ENCODE measurements around the gene KCTD16. TPM values are rescaled to one million over a fixed set of nuclear protein-coding genes. Genes with fewer than 3 reads are reported as not detected.

KCTD16 gene
- polyA plus RNA-seq, 1 of the 3 experiments (the other 2 are of a cell fraction) = 0.03 TPM

- WGBS (ENCODE audit: low lambda C conversion rate) = 58% methylated on average over 3 of the region's 3 CpGs
- no peaks in the 10 kb centered on the region for H3F3A ChIP-seq (replicated peaks; ENCODE audit: insufficient read depth)
- CTCF ChIA-PET = interaction anchor here (0.6 to 1.2 kb wide), 3 partner anchors 9 to 260 kb away, joined by 3 to 4 read pairs (median 3); no protein-coding TSS in a partner anchor
- no peaks in the 10 kb centered on the region for H3K36me3 ChIP-seq (replicated peaks in 1 of 2; ENCODE audit: control insufficient read depth in 1 of 2, insufficient read depth in 2 of 2, low read length in 1 of 2)
- no peaks in the 10 kb centered on the region for H3K27me3 ChIP-seq (ENCODE audit: insufficient read depth)
- peaks cover 5 to 7% of the 10 kb centered on the region in 2 experiments; a peak in 3 of 4 replicates for H3K4me1 ChIP-seq (ENCODE audit: control insufficient read depth in 1 of 2, insufficient read depth in 2 of 2, low read depth in 1 of 2, low read length in 1 of 2)
- no peaks in the 10 kb centered on the region for H3K9me2 ChIP-seq
- H3K4me3 ChIP-seq (ENCODE audit: low read depth in 2 of 2, low read length in 1 of 2) = no peak overlapping the region
- H4K20me1 ChIP-seq (ENCODE audit: insufficient read depth) = no peaks in the 10 kb centered on the region
- no peak for DNase-seq
- H3K27ac ChIP-seq (ENCODE audit: low read depth in 2 of 2, low read length in 1 of 2) = no peak overlapping the region
- H3K9me3 ChIP-seq = no peaks in the 10 kb centered on the region
- no peak overlapping the region for H3K9ac ChIP-seq
- H2AFZ ChIP-seq (ENCODE audit: low read depth) = no peak overlapping the region
- no peak overlapping the region for H3K4me2 ChIP-seq
- TF ChIP-seq ELF1 (IDR thresholded peaks at IDR 0.05) (no peak), YY1 (IDR thresholded peaks at IDR 0.05; ENCODE audit: low read depth) (no peak), MAX (IDR thresholded peaks at IDR 0.05; ENCODE audit: low read depth) (no peak)
- POLR2A ChIA-PET = no interaction called here
- H3K79me2 ChIP-seq (ENCODE audit: insufficient read depth) = no peaks in the 10 kb centered on the region
These were observed 293.0 kb downstream of the KCTD16 start for GRCh38 chr5:144463481-144464223.

GRCh38 chr5:144464306-144464705 is 293.6 kb downstream of the KCTD16 start:
- 67% methylated on average over 1 of the region's 1 CpG for WGBS (ENCODE audit: low lambda C conversion rate)
- Histone ChIP-seq H3K4me1 (ENCODE audit: control insufficient read depth in 1 of 2, insufficient read depth in 2 of 2, low read depth in 1 of 2, low read length in 1 of 2) (peaks cover 5 to 8% of the 10 kb centered on the region in 2 experiments; a peak in 3 of 4 replicates), H4K20me1 (ENCODE audit: insufficient read depth) (no peaks in the 10 kb centered on the region), H3K79me2 (ENCODE audit: insufficient read depth) (no peaks in the 10 kb centered on the region), H3K9ac (no peak overlapping the region), H3K9me3 (no peaks in the 10 kb centered on the region), H3K27ac (ENCODE audit: low read depth in 2 of 2, low read length in 1 of 2) (no peak overlapping the region), H3F3A (replicated peaks; ENCODE audit: insufficient read depth) (no peaks in the 10 kb centered on the region), H3K4me3 (ENCODE audit: low read depth in 2 of 2, low read length in 1 of 2) (no peak overlapping the region), H3K4me2 (no peak overlapping the region), H2AFZ (ENCODE audit: low read depth) (no peak overlapping the region), H3K27me3 (ENCODE audit: insufficient read depth) (no peaks in the 10 kb centered on the region), H3K9me2 (no peaks in the 10 kb centered on the region), H3K36me3 (replicated peaks in 1 of 2; ENCODE audit: control insufficient read depth in 1 of 2, insufficient read depth in 2 of 2, low read length in 1 of 2) (no peaks in the 10 kb centered on the region)
- TF ChIP-seq PBX3 (IDR thresholded peaks at IDR 0.05) = no peak
- TF ChIP-seq EZH2phosphoT487 (IDR thresholded peaks at IDR 0.05; ENCODE audit: borderline replicate concordance, low read depth) = no peak
- no peak for TF ChIP-seq YY1 (IDR thresholded peaks at IDR 0.05; ENCODE audit: low read depth)
- no peak for TF ChIP-seq SMC3 (IDR thresholded peaks at IDR 0.05; ENCODE audit: low read depth, low read length)
- TF ChIP-seq JUND (IDR thresholded peaks at IDR 0.05) = no peak
- no peak for TF ChIP-seq NRF1 (IDR thresholded peaks at IDR 0.05; ENCODE audit: low read depth, low read length)
- TF ChIP-seq FOSL2 (IDR thresholded peaks at IDR 0.05; ENCODE audit: borderline replicate concordance, low read depth) = no peak
- TF ChIP-seq ZBTB33 (IDR thresholded peaks at IDR 0.05; ENCODE audit: borderline replicate concordance, low read depth) = no peak
- CTCF ChIA-PET = interaction anchor here (0.7 to 1.2 kb wide), 2 partner anchors 24 to 43 kb away, joined by 3 read pairs; no protein-coding TSS in a partner anchor
- POLR2A ChIA-PET = no interaction called here
- no peak for DNase-seq

All from SK-N-SH (cell line).